Ectodermal cell (in vitro differentiated cells): ENCODE results near the gene MARF1.

Experiments
- H3K27ac ChIP-seq: 2 replicates; pipeline ENCODE4 v1.7.0; 2013; ENCODE audit warnings: mild to moderate bottlenecking, low read depth, low read length; ENCODE audit not compliant: insufficient read depth, poor library complexity, severe bottlenecking
- H3K27me3 ChIP-seq: 2 replicates; pipeline ENCODE4 v1.7.0; 2013; ENCODE audit warnings: mild to moderate bottlenecking, low read length; ENCODE audit not compliant: insufficient read depth, control insufficient read depth, poor library complexity, severe bottlenecking
- H3K36me3 ChIP-seq: one replicate; pipeline ENCODE4 v1.7.0; 2013; ENCODE audit warnings: low read length; ENCODE audit not compliant: control insufficient read depth, insufficient read depth
- H3K4me1 ChIP-seq: one replicate; pipeline ENCODE4 v1.7.0; 2013; ENCODE audit warnings: low read length; ENCODE audit not compliant: control insufficient read depth, insufficient read depth
- H3K4me3 ChIP-seq: 2 replicates; pipeline ENCODE4 v1.7.0; 2013; ENCODE audit warnings: low read depth, low read length, control low read depth; ENCODE audit not compliant: insufficient read depth
- H3K9me3 ChIP-seq: 2 replicates; pipeline ENCODE4 v1.7.0; 2013; ENCODE audit warnings: mild to moderate bottlenecking, low read length, moderate library complexity; ENCODE audit not compliant: control insufficient read depth
- whole genome bisulfite sequencing, 2 experiments: methylation state at CpG; one replicate each; pipeline ENCODE4 v1.1.7; 2013; ENCODE audit warnings: missing lambda C conversion rate in 2 of 2; 5-methylcytosine and 5-hydroxymethylcytosine counted together

MARF1 gene

GRCh38 chr16:15601212-15601879 is 41.6 kb downstream of the MARF1 start:
- Histone ChIP-seq H3K9me3 (no peaks in the 10 kb centered on the region), H3K27me3 (no peaks in the 10 kb centered on the region), H3K27ac (no peak overlapping the region), H3K4me3 (no peak overlapping the region), H3K4me1 (no peaks in the 10 kb centered on the region), H3K36me3 (peaks cover 54% of the 10 kb centered on the region)
- 79 to 81% methylated on average over 9 of the region's 9 CpGs for WGBS, 2 experiments

GRCh38 chr16:15599303-15600070 is 43.5 kb downstream of the MARF1 start:
- Histone ChIP-seq H3K9me3 (no peaks in the 10 kb centered on the region), H3K4me1 (no peaks in the 10 kb centered on the region), H3K27ac (no peak overlapping the region), H3K4me3 (no peak overlapping the region), H3K36me3 (peaks cover 60% of the 10 kb centered on the region), H3K27me3 (no peaks in the 10 kb centered on the region)
- WGBS, 2 experiments: 94 to 95% methylated on average over 21 of the region's 21 CpGs

- Histone ChIP-seq H3K27me3 (no peaks in the 10 kb centered on the region), H3K27ac (no peak overlapping the region), H3K9me3 (no peaks in the 10 kb centered on the region), H3K4me1 (no peaks in the 10 kb centered on the region), H3K4me3 (no peak overlapping the region), H3K36me3 (peaks cover 54% of the 10 kb centered on the region)
- 96 to 97% methylated on average over 16 to 17 of the region's 17 CpGs for WGBS, 2 experiments
Measured at GRCh38 chr16:15598648-15599190, 44.2 kb downstream of the MARF1 start.

GRCh38 chr16:15597822-15598647 is 44.9 kb downstream of the MARF1 start:
- H3K27ac ChIP-seq: no peak overlapping the region
- H3K4me3 ChIP-seq: no peak overlapping the region
- H3K9me3 ChIP-seq: no peaks in the 10 kb centered on the region
- H3K4me1 ChIP-seq: no peaks in the 10 kb centered on the region
- WGBS, 2 experiments: 95 to 96% methylated on average over 15 of the region's 15 CpGs
- no peaks in the 10 kb centered on the region for H3K27me3 ChIP-seq
- H3K36me3 ChIP-seq: peaks cover 48% of the 10 kb centered on the region

- no peaks in the 10 kb centered on the region for H3K4me1 ChIP-seq
- no peak overlapping the region for H3K4me3 ChIP-seq
- H3K27me3 ChIP-seq: no peaks in the 10 kb centered on the region
- no peak overlapping the region for H3K27ac ChIP-seq
- peaks cover 43% of the 10 kb centered on the region for H3K36me3 ChIP-seq
- 92 to 97% methylated on average over 6 of the region's 6 CpGs for WGBS, 2 experiments
- no peaks in the 10 kb centered on the region for H3K9me3 ChIP-seq
Measured at GRCh38 chr16:15597135-15597534, 45.8 kb downstream of the MARF1 start.

- H3K4me1 ChIP-seq: no peaks in the 10 kb centered on the region
- peaks cover 26% of the 10 kb centered on the region for H3K36me3 ChIP-seq
- WGBS, 2 experiments: 94 to 95% methylated on average over 6 of the region's 6 CpGs
- H3K27ac ChIP-seq: no peak overlapping the region
- no peaks in the 10 kb centered on the region for H3K27me3 ChIP-seq
- no peaks in the 10 kb centered on the region for H3K9me3 ChIP-seq
- no peak overlapping the region for H3K4me3 ChIP-seq
Measured at GRCh38 chr16:15594711-15595320, 48.1 kb downstream of the MARF1 start.

- no peaks in the 10 kb centered on the region for H3K9me3 ChIP-seq
- H3K27ac ChIP-seq: no peak overlapping the region
- no peaks in the 10 kb centered on the region for H3K27me3 ChIP-seq
- no peak overlapping the region for H3K4me3 ChIP-seq
- no peaks in the 10 kb centered on the region for H3K4me1 ChIP-seq
- WGBS, 2 experiments: 88 to 91% methylated on average over 9 of the region's 9 CpGs
- peaks cover 15% of the 10 kb centered on the region for H3K36me3 ChIP-seq
Measured at GRCh38 chr16:15593235-15593634, 49.7 kb downstream of the MARF1 start.

- H3K4me1 ChIP-seq: no peaks in the 10 kb centered on the region
- 94% methylated on average over 9 of the region's 9 CpGs for WGBS, 2 experiments
- H3K27ac ChIP-seq: no peak overlapping the region
- no peaks in the 10 kb centered on the region for H3K27me3 ChIP-seq
- H3K36me3 ChIP-seq: peaks cover 8% of the 10 kb centered on the region
- H3K4me3 ChIP-seq: no peak overlapping the region
- H3K9me3 ChIP-seq: no peaks in the 10 kb centered on the region
Measured at GRCh38 chr16:15592324-15592723, 50.6 kb downstream of the MARF1 start.

GRCh38 chr16:15587152-15587825 is 55.7 kb downstream of the MARF1 start:
- H3K27ac ChIP-seq: no peak overlapping the region
- H3K36me3 ChIP-seq: peaks cover 32% of the 10 kb centered on the region
- no peaks in the 10 kb centered on the region for H3K27me3 ChIP-seq
- WGBS, 2 experiments: 96% methylated on average over 17 of the region's 17 CpGs
- no peaks in the 10 kb centered on the region for H3K9me3 ChIP-seq
- H3K4me3 ChIP-seq: no peak overlapping the region
- no peaks in the 10 kb centered on the region for H3K4me1 ChIP-seq
